Stimulated activated CD4-positive, alpha-beta T cell treated with anti-CD3 and anti-CD28 coated beads, Interleukin-4, amount 100 ng/mL, for 1 hour (primary cell): ENCODE measurements around the gene SPDYE3.
"Not testable (repeated sequence)": the region's sequence is repeated elsewhere in the genome, so short reads cannot be mapped to it uniquely, and the experiment has no call there.

Source experiments
- DNase-seq: peaks from one replicate; pipeline ENCODE4 v3.0.0-alpha.2; 2020

The SPDYE3 gene

DNA sequence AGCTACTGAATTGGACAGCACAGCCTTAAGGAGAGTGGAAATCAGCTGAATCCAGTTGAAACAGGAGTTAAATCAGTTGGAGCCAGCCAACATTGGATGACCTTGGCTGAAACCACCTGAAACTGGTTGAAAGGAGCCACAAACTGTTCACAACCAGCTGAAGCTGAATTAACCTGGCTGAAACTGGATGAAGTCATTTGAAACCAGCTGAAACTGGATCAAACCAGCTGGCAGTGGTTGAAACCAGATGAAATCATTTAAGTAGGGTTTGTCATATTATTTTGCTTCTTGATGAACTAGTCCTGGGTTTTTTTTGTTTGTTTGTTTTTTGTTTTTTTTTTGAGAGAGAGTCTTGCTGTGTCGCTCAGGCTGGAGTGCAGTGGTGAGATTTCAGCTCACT, 15.3 kb upstream of the SPDYE3 start:
- not testable (repeated sequence) for DNase-seq

DNA sequence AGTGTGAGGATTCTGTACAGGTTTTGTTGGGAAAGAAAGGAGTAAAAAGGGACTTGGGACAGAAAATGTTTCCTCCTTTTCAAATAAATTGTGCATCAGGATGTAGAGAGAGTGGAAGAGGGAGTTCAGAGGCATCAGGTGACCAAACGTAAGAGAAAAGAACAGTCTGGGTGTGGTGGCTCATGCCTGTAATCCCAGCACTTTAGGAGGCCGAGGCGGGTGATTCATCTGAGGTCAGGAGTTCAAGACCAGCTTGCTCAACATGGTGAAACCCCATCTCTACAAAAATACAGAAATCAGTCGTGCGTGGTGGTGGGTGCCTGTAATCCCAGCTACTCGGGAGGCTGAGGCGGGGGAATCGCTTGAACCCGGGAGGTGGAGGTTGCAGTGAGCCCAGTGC, 12.2 kb upstream of the SPDYE3 start:
- not testable (repeated sequence) for DNase-seq

DNA sequence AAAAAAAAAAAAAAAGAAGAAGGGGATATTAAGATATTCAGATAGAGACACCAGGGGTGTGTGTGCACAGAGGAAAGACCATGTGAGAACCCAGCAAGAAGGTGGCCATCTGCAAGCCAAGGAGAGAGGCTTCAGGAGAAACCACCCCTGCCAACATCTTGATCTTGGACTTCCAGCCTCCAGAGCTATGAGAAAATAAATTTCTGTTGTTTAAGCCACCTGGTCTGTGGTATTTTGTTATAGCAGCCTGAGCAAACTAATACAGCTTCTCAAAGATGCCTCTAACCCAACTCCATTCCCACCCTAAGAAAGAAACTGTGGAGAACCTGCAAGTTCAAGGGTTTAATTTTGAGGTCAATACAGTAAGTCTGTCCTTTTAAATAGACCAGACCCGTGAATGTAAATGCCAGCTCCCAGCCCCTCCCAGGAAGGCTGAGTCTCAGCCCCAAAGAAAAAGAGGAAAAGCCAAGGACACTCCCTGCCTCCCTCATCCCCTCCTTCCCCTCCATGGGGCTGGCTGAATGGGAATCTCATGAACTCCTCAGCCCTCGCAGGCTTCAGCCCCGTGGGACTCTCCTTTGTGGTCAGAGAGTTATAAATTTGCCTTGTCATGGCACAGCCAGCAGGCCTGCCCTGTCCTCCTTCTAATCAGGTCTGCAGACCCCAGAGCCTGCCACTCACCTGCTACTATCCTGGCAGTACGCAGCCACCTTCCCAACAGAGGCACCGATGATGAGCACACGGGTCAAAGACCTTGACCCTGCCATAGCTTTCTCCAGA, 9.5 kb upstream of the SPDYE3 start:
- not testable (repeated sequence) for DNase-seq

DNA sequence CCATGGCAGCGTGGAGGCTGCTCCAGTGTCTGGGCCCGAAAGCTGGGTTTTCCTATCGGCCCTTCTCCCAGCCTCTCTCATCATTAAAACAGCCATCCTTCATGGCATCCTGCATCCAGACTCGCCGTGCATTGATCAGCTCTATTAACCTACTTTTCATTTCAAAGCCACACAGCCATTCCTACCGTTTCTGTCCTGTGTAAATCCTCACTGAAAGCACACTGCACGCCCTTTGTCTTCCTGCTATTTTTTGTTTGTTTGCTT, 8.9 kb upstream of the SPDYE3 start:
- not testable (repeated sequence) for DNase-seq

DNA sequence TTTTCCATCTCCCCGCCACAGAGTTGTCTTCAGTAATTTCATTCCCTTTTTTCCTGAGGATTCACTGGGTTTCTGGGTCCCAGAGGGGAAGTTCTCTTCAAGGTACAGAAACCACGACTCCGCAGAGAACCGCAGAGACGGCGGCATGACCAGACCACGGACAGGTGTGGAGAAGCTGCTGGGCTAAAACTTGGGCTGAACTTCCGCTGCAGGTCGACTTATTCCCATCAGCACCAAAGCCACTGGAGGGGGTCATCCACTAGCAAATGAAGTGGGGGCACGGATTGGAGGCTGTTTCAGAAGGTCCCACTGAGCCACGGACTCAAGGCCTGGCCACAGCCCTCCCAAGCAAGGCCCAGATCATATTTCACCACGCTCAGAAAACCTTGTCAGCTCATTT, 3.0 kb upstream of the SPDYE3 start:
- DNase-seq, result not testable (repeated sequence)

DNA sequence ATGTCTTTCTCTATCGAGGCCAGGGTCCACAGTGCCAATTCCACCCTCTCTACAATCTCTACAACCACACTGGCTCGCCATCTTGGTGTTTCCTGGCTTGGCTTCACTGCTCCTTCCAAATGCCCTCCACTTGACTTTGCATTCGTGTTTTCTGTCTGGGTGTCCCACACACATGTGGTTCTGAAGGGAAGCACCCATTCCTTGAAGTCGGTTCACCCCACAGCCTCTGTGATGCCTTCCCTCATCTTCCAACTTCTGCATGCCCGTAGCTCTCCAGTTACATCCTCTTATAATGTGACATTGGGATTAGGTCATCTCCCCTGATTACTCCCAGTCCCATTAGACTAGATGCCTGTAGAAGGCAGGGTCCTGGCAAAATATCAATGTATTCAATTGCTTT, 10.8 kb downstream of the SPDYE3 start:
- not testable (repeated sequence) for DNase-seq

- not testable (repeated sequence) for DNase-seq
These were observed 14.1 kb downstream of the SPDYE3 start for GRCh38 chr7:100321648-100322047.

DNA sequence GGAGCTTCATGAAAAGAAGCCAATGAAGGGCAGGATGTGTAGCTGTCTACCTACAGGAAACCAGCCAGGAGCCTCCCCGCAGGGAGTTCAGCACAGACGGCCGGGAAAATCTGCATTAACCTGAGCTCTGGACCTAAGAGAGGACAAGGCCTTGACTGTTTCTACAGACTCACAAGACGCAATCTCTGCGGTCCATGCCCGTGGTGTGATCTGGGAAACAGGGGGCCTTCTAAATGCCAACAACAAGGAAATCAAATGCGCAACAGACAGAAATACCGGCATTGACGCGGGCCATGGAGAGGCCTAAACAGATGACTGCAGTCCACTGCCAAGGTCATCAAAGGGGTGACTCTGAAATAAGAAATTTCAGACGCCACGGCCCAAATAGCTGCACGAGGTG, 16.7 kb downstream of the SPDYE3 start:
- not testable (repeated sequence) for DNase-seq

DNA sequence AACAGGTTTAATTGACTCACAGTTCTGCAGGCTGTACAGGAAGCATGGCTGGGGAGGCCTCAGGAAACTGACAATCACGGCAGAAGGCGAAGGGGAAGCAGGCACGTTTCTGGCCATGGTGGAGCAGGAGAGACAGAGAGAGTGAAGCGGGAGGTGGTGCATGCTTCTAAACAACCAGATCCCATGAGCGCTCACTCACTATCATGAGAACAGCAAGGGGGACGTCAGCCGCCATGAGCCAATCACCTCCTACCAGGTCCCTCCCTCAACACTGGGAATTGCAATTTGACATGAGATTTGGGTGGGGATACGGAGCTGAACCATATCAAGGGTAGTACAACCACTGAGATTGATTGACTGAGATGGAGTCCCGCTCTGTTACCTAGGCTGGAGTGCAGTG, 18.2 kb downstream of the SPDYE3 start:
- not testable (repeated sequence) for DNase-seq

- DNase-seq, result not testable (repeated sequence)
These were observed 19.4 kb downstream of the SPDYE3 start for GRCh38 chr7:100326914-100327313.

- DNase-seq, result peak; percentile 80
These were observed 28.3 kb downstream of the SPDYE3 start for GRCh38 chr7:100335566-100336466.

DNA sequence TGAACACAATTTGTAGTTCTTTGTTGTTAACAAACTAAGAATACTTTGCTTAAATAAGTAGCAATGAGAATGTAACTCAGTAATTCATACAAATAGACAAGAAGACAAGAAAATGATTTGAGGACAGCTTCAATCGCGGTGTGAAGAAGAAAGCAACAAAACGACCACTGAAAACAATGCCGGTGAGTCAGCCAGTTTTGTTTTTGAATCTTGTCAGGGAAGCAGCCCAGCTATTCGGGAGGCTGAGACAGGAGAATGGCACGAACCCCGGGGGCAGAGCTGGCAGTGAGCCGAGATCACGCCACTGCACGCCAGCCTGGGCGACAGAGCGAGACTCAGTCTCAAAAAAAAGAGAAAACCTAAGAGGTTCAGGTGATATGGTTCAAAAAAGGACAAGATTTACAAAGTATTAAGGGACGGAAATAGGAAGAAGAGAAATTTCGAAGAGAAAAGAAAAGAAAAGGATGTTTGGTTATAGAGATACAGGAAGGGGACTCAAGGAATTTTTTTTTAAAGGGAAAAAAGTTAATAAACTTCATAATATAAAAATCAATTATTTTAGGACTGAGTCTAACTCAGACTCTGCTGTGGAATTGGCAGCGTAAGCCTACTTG, 30.7 kb downstream of the SPDYE3 start:
- not testable (repeated sequence) for DNase-seq

GRCh38 chr7:100341286-100341685, 33.8 kb downstream of the SPDYE3 start:
- DNase-seq, result not testable (repeated sequence)

GRCh38 chr7:100342765-100343164, 35.3 kb downstream of the SPDYE3 start:
- DNase-seq, result no peak

DNA sequence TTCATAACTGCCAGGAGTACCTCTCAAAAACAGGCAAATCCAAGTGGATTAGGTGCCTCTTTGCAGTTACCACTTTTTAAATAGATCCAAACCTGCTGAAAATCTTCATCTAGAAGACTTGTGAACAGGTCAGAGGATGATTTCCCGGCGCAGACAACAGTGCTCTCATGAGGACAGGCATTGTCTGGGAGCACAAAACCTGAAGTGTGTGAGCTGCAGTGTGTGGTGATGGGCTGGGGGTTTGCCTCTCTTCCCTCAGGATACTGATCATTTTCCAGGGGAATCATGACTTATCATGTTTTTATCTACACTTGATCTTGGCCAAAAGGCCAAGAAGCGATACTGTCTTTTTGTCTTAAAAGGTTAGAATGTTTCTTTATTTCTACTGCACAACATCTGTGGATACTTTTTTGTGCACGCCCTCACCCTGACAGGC, 36.6 kb downstream of the SPDYE3 start:
- not testable (repeated sequence) for DNase-seq

DNA sequence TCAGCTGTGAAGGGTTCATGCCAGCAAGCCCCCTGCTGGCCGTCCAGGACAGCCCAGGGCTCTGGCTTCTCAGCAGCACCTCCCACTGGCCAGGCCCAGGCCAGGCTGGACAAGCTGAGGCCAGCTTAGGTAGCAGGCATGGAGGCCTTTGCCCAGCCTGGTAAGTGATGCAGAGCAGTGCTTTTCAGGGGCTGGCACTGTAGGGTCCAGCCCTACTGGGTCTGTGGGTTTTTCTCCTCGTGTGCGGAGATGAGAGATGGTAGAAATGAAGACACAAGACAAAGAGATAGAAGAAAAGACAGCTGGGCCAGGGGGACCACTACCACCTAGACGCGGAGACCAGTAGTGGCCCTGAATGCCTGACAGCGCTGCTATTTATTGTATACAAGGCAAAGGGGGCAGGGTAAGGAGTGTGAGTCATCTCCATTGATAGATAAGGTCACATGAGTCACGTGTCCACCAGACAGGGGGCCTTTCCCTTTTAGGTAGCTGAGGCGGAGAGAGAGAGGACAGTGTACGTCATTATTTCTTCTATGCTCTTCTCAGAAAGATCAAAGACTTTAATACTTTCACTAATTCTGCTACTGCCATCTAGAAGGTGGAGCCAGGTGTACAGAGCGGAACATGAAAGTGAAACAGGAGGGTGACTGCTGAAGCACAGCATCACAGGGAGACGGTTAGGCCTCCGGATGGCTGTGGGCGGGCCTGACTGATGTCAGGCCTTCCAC, 37.2 kb downstream of the SPDYE3 start:
- DNase-seq, result peak; percentile 66

DNA sequence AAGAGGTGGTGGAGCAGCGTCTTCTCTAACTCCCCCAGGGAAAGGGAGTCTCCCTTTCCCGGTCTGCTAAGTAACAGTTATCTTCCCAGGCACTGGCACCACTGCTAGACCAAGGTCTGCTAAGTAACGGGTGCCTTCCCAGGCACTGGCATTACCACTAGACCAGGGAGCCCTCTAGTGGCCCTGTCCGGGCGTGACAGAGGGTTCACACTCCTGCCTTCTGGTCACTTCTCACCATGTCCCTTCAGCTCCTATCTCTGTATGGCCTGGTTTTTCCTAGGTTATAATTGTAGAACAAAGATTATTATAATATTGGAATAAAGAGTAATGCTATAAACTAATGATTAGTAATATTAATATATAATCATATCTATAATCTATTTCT, 37.8 kb downstream of the SPDYE3 start:
- peak; percentile 64 for DNase-seq

- DNase-seq, result no peak
These were observed 39.4 kb downstream of the SPDYE3 start for GRCh38 chr7:100346921-100347320.

DNA sequence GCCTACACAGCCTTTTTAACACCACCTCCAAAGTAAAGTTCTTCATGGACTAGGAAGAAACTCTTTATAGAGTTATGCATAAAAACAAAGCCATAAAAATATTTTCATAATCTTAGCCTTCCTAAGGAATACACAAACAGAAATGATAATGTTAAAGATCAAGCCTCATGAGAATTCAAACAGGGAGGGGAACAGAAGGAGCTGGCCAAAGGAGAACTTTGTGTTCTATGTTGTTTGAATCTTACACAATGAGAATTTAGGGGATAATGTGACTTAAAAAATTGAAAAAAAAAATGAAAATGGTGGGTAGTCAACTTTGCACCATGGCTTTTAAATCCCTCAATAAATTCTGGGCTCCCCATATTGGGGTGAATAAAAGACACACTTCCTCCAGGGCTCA, 41.3 kb downstream of the SPDYE3 start:
- DNase-seq, result no peak

- DNase-seq, result no peak
These were observed 42.3 kb downstream of the SPDYE3 start for GRCh38 chr7:100349757-100350156.

GRCh38 chr7:100351657-100352058, 44.2 kb downstream of the SPDYE3 start:
- no peak for DNase-seq

GRCh38 chr7:100352230-100352781, 44.8 kb downstream of the SPDYE3 start:
- not testable (repeated sequence) for DNase-seq
